K562 (cell line): Measurements from ENCODE around the gene MDC1. TPM values are rescaled to one million over a fixed set of nuclear protein-coding genes. Genes with fewer than 3 reads are reported as not detected.

Experiments used
- DDX20 ChIP-seq: fragments of 450-650 bp; IDR thresholded peaks from 2 replicates; pipeline ENCODE4 v1.6.1; 2016; ENCODE audit warnings: missing genetic modification characterization, low read depth, mild to moderate bottlenecking, missing compliant biosample characterization, moderate library complexity
- KLF16 ChIP-seq: IDR thresholded peaks from 2 replicates; pipeline ENCODE4 v1.6.1; 2016; ENCODE audit warnings: antibody characterized with exemption
- LEF1 ChIP-seq: fragments of 450-650 bp; IDR thresholded peaks from 2 replicates; pipeline ENCODE4 v1.6.1; 2016; ENCODE audit warnings: mild to moderate bottlenecking
- MIER1 ChIP-seq: fragments of 450-650 bp; IDR thresholded peaks from 2 replicates; pipeline ENCODE4 v1.6.1; 2016; ENCODE audit warnings: antibody characterized with exemption, mild to moderate bottlenecking, low read depth
- PHF20 ChIP-seq: fragments of 450-650 bp; IDR thresholded peaks from 2 replicates; pipeline ENCODE4 v1.6.1; 2018; ENCODE audit not compliant: partially characterized antibody
- ZNF316 ChIP-seq: fragments of 450-650 bp; IDR thresholded peaks from 2 replicates; pipeline ENCODE4 v1.6.1; 2016
- ZNF583 ChIP-seq: fragments of 250-450 bp; sonication (Bioruptor Pico); IDR thresholded peaks from 2 replicates; pipeline ENCODE4 v1.4.0; 2020
- polyA plus RNA-seq, 8 experiments: library from polyadenylated mRNA; depleted of rRNA in 4 of 8; stranded (reverse) in 5 of 8; unstranded in 3 of 8; fragments of >200 nt; fragmentation: Nextera tagmentation in 2 of 8; fragmentation: Illumina TruSeq in 1 of 8; extraction: Ambion mirVana in 2 of 8; extraction: Trizol in 1 of 8; gene quantifications; 2 replicates each; pipeline versions ENCODE4 v1.2.1 to v1.2.3, GENCODE V29; 2011 to 2014; ENCODE audit warnings: inconsistent platforms in 1 of 8, missing spikeins in 1 of 8
- total RNA-seq, 7 experiments: library from RNA; depleted of rRNA in 6 of 7; stranded (reverse); fragments of >200 nt in 6 of 7; fragmentation: Illumina TruSeq in 2 of 7; extraction: Trizol in 2 of 7; gene quantifications; 2 replicates each; pipeline versions ENCODE4 v1.2.1 to v1.2.3, GENCODE V29; 2011 to 2021; ENCODE audit warnings: low replicate concordance in 1 of 7
- TF ChIP-seq, protein P1 (sequence below), 3 experiments: fragments of 200-800 bp in 1 of 3; fragments of 250-450 bp in 1 of 3; fragments of 450-650 bp in 1 of 3; sonication (Bioruptor Pico) in 1 of 3; sonication (Bioruptor generic) in 1 of 3; formaldehyde crosslinking in 1 of 3; IDR thresholded peaks; 2 replicates each; pipeline versions ENCODE4 v1.6.1 to v1.8.0; 2016 to 2022; ENCODE audit warnings: mild to moderate bottlenecking in 2 of 3, missing genetic modification characterization in 2 of 3, missing compliant biosample characterization in 1 of 3, moderate library complexity in 1 of 3
- TF ChIP-seq, protein P2 (sequence below): sonication (generic); formaldehyde crosslinking; IDR thresholded peaks from 2 replicates; pipeline ENCODE4 v1.8.0; 2022; ENCODE audit warnings: missing genetic modification reagents, mild to moderate bottlenecking, borderline replicate concordance
- TF ChIP-seq, protein P3 (sequence below): fragments of 450-650 bp; IDR thresholded peaks from 2 replicates; pipeline ENCODE4 v1.6.1; 2016; ENCODE audit warnings: mild to moderate bottlenecking
- TF ChIP-seq, protein P4 (sequence below): fragments of 450-650 bp; formaldehyde crosslinking; IDR thresholded peaks from 2 replicates; pipeline ENCODE4 v1.4.0; 2022; ENCODE audit warnings: mild to moderate bottlenecking, moderate library complexity
- TF ChIP-seq, protein P5 (sequence below): fragments of 450-650 bp; formaldehyde crosslinking; IDR thresholded peaks from 2 replicates; pipeline ENCODE4 v1.4.0; 2022; ENCODE audit warnings: missing genetic modification characterization

Gene MDC1
- total and polyA plus RNA-seq, 9 of the 15 experiments (the other 6 are each of a cell fraction or from before 2014, with no cell fraction given) = 8.2 to 114 (median 20.0) TPM

DNA sequence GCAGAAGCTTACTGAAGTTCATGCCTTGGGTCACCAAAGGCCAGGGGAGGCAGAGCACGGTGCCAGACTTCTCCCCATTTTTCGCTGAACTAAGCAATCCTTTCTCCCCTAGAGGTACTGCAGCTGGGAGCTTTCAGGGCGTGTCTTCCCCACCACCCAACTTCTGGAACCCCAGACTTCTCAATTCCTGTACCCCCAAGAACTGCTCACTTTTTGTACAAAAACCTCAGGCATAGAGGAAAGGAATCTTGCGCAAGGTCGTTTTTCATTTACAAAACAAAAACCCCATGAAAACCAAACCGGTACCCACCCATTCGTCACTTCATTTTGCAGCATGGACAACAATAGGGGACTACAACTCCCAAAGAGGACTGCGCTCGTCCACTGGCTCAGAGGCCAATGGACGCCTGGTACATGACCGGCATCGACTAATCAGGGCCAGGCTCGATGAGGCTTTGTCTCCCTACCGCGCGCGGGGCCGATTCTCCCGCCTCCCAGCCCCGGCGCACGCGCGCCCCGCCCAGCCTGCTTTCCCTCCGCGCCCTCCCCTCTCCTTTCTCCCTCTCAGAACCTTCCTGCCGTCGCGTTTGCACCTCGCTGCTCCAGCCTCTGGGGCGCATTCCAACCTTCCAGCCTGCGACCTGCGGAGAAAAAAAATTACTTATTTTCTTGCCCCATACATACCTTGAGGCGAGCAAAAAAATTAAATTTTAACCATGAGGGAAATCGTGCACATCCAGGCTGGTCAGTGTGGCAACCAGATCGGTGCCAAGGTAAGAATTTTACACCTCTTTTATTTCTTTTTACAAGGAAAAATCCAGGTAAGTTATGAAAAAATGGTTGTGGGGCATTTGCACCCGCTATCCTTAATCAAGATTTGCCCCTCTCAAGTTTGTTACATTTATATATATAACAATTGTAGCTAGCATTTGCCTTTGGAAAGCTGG, 3.0 kb upstream of the MDC1 start, which contains the start of gene TUBB (continued):
- TF ChIP-seq, protein P1, sequence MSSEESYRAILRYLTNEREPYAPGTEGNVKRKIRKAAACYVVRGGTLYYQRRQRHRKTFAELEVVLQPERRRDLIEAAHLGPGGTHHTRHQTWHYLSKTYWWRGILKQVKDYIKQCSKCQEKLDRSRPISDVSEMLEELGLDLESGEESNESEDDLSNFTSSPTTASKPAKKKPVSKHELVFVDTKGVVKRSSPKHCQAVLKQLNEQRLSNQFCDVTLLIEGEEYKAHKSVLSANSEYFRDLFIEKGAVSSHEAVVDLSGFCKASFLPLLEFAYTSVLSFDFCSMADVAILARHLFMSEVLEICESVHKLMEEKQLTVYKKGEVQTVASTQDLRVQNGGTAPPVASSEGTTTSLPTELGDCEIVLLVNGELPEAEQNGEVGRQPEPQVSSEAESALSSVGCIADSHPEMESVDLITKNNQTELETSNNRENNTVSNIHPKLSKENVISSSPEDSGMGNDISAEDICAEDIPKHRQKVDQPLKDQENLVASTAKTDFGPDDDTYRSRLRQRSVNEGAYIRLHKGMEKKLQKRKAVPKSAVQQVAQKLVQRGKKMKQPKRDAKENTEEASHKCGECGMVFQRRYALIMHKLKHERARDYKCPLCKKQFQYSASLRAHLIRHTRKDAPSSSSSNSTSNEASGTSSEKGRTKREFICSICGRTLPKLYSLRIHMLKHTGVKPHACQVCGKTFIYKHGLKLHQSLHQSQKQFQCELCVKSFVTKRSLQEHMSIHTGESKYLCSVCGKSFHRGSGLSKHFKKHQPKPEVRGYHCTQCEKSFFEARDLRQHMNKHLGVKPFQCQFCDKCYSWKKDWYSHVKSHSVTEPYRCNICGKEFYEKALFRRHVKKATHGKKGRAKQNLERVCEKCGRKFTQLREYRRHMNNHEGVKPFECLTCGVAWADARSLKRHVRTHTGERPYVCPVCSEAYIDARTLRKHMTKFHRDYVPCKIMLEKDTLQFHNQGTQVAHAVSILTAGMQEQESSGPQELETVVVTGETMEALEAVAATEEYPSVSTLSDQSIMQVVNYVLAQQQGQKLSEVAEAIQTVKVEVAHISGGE (CRISPR knock-in tag; IDR thresholded peaks at IDR 0.05) = 0 out of 6 replicates have a peak, but pooled peaks of 1 of the 3 experiments have one; percentile 21
- TF ChIP-seq MIER1 = 0 out of 2 replicates have a peak, but pooled peaks have one; percentile 20
- no peak for TF ChIP-seq ZNF583 (CRISPR knock-in tag)
- TF ChIP-seq, protein P2, sequence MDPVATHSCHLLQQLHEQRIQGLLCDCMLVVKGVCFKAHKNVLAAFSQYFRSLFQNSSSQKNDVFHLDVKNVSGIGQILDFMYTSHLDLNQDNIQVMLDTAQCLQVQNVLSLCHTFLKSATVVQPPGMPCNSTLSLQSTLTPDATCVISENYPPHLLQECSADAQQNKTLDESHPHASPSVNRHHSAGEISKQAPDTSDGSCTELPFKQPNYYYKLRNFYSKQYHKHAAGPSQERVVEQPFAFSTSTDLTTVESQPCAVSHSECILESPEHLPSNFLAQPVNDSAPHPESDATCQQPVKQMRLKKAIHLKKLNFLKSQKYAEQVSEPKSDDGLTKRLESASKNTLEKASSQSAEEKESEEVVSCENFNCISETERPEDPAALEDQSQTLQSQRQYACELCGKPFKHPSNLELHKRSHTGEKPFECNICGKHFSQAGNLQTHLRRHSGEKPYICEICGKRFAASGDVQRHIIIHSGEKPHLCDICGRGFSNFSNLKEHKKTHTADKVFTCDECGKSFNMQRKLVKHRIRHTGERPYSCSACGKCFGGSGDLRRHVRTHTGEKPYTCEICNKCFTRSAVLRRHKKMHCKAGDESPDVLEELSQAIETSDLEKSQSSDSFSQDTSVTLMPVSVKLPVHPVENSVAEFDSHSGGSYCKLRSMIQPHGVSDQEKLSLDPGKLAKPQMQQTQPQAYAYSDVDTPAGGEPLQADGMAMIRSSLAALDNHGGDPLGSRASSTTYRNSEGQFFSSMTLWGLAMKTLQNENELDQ (CRISPR knock-in tag) = no peak
- TF ChIP-seq, protein P3, sequence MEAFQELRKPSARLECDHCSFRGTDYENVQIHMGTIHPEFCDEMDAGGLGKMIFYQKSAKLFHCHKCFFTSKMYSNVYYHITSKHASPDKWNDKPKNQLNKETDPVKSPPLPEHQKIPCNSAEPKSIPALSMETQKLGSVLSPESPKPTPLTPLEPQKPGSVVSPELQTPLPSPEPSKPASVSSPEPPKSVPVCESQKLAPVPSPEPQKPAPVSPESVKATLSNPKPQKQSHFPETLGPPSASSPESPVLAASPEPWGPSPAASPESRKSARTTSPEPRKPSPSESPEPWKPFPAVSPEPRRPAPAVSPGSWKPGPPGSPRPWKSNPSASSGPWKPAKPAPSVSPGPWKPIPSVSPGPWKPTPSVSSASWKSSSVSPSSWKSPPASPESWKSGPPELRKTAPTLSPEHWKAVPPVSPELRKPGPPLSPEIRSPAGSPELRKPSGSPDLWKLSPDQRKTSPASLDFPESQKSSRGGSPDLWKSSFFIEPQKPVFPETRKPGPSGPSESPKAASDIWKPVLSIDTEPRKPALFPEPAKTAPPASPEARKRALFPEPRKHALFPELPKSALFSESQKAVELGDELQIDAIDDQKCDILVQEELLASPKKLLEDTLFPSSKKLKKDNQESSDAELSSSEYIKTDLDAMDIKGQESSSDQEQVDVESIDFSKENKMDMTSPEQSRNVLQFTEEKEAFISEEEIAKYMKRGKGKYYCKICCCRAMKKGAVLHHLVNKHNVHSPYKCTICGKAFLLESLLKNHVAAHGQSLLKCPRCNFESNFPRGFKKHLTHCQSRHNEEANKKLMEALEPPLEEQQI = no peak
- TF ChIP-seq PHF20 = no peak
- TF ChIP-seq, protein P4, sequence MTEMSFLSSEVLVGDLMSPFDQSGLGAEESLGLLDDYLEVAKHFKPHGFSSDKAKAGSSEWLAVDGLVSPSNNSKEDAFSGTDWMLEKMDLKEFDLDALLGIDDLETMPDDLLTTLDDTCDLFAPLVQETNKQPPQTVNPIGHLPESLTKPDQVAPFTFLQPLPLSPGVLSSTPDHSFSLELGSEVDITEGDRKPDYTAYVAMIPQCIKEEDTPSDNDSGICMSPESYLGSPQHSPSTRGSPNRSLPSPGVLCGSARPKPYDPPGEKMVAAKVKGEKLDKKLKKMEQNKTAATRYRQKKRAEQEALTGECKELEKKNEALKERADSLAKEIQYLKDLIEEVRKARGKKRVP (CRISPR knock-in tag) = no peak
- TF ChIP-seq LEF1 = peak; percentile 14; the same call in 1 of the 2 replicates
- TF ChIP-seq DDX20 (tag) = no peak
- peak; percentile 99 for TF ChIP-seq ZNF316
- no peak for TF ChIP-seq KLF16
- TF ChIP-seq, protein P5, sequence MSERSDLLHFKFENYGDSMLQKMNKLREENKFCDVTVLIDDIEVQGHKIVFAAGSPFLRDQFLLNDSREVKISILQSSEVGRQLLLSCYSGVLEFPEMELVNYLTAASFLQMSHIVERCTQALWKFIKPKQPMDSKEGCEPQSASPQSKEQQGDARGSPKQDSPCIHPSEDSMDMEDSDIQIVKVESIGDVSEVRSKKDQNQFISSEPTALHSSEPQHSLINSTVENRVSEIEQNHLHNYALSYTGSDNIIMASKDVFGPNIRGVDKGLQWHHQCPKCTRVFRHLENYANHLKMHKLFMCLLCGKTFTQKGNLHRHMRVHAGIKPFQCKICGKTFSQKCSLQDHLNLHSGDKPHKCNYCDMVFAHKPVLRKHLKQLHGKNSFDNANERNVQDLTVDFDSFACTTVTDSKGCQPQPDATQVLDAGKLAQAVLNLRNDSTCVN (CRISPR knock-in tag) = peak; percentile 30; the same call in 1 of the 2 replicates
